MM.1S (cell line): ENCODE measurements around the gene TMEM267.
"Not testable (repeated sequence)": the region's sequence is repeated elsewhere in the genome, so short reads cannot be mapped to it uniquely, and the experiment has no call there.

Experiments used
- DNase-seq: peaks from one replicate; pipeline ENCODE4 v3.0.0-alpha.2; 2015
- H2AFZ ChIP-seq: fragments of 300-600 bp; sonication (generic); 2 replicates; pipeline ENCODE4 v1.6.0; 2016; ENCODE audit warnings: antibody characterized with exemption, low read length
- H3F3A ChIP-seq: fragments of 300-600 bp; sonication (generic); 2 replicates; pipeline ENCODE4 v1.6.1; 2016; ENCODE audit warnings: mild to moderate bottlenecking, antibody characterized with exemption, low read length, moderate library complexity, mixed read lengths; ENCODE audit not compliant: insufficient read depth
- H3K27ac ChIP-seq: fragments of 300-600 bp; sonication (generic); 2 replicates; pipeline ENCODE4 v1.5.1; 2016; ENCODE audit warnings: mild to moderate bottlenecking, low read length
- H3K27me3 ChIP-seq: fragments of 300-600 bp; sonication (generic); replicated peaks from 2 replicates; pipeline ENCODE4 v1.6.0; 2016; ENCODE audit warnings: low read length; ENCODE audit not compliant: insufficient read depth
- H3K36me3 ChIP-seq: fragments of 300-600 bp; sonication (generic); replicated peaks from 2 replicates; pipeline ENCODE4 v1.6.1; 2016; ENCODE audit warnings: mild to moderate bottlenecking, low read length, mixed read lengths; ENCODE audit not compliant: insufficient read depth
- H3K4me1 ChIP-seq: fragments of 300-600 bp; sonication (generic); 2 replicates; pipeline ENCODE4 v1.6.1; 2016; ENCODE audit warnings: low read length, mixed read lengths
- H3K4me2 ChIP-seq: fragments of 300-600 bp; sonication (generic); 2 replicates; pipeline ENCODE4 v1.6.0; 2016; ENCODE audit warnings: low read depth, low read length
- H3K4me3 ChIP-seq: fragments of 300-600 bp; sonication (generic); 2 replicates; pipeline ENCODE4 v1.5.1; 2016; ENCODE audit warnings: low read length, mixed read lengths
- H3K79me2 ChIP-seq: fragments of 300-600 bp; sonication (generic); 2 replicates; pipeline ENCODE4 v1.6.1; 2016; ENCODE audit warnings: mixed run types, low read length, mixed read lengths
- H3K9ac ChIP-seq: fragments of 300-600 bp; sonication (generic); 2 replicates; pipeline ENCODE4 v1.6.1; 2016; ENCODE audit warnings: low read length, mixed read lengths
- H3K9me2 ChIP-seq: fragments of 300-600 bp; sonication (generic); replicated peaks from 2 replicates; pipeline ENCODE4 v1.6.1; 2016; ENCODE audit warnings: mild to moderate bottlenecking, low read length, mixed read lengths; ENCODE audit not compliant: insufficient read depth
- H3K9me3 ChIP-seq: fragments of 300-600 bp; sonication (generic); replicated peaks from 2 replicates; pipeline ENCODE4 v1.6.1; 2016; ENCODE audit warnings: mild to moderate bottlenecking, low read length, mixed read lengths; ENCODE audit not compliant: insufficient read depth
- H4K20me1 ChIP-seq: fragments of 300-600 bp; sonication (generic); 2 replicates; pipeline ENCODE4 v1.6.1; 2016; ENCODE audit warnings: mild to moderate bottlenecking, low read length, moderate library complexity, mixed read lengths; ENCODE audit not compliant: insufficient read depth
- EZH2 ChIP-seq: fragments of 300-600 bp; sonication (generic); optimal IDR thresholded peaks from 2 replicates; pipeline ENCODE3; 2017; ENCODE audit warnings: low read depth, mild to moderate bottlenecking, antibody characterized with exemption, low read length, mixed read lengths
- EZH2phosphoT487 ChIP-seq: fragments of 300-600 bp; sonication (generic); IDR thresholded peaks from 2 replicates; pipeline ENCODE4 v1.6.1; 2018; ENCODE audit warnings: antibody characterized with exemption, low read length
- TF ChIP-seq, protein P1 (sequence below): fragments of 300-600 bp; sonication (generic); IDR thresholded peaks from 2 replicates; pipeline ENCODE4 v1.5.1; 2016; ENCODE audit warnings: antibody characterized with exemption, low read length, mixed read lengths

Gene TMEM267

DNA sequence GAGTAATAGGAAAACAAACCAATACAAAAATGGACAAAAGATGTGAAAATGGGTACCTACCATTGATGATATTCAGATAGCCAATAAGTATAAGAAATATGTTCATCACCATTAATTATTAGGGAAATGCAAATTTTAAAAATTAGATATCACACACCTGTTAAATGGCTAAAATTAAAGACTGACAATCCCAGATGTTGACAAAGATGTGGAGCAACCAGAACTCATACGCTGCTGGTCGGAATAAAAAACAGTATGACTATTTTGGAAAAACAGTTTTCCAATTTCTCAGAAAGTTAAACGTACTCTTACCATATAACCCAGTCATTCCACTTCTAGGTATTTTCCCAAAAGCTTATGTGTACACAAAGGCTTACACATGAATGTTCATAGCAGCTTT is 27.1 kb downstream of the TMEM267 start:
- TF ChIP-seq EZH2phosphoT487 (no peak), EZH2 (no peak)
- TF ChIP-seq, protein P1, sequence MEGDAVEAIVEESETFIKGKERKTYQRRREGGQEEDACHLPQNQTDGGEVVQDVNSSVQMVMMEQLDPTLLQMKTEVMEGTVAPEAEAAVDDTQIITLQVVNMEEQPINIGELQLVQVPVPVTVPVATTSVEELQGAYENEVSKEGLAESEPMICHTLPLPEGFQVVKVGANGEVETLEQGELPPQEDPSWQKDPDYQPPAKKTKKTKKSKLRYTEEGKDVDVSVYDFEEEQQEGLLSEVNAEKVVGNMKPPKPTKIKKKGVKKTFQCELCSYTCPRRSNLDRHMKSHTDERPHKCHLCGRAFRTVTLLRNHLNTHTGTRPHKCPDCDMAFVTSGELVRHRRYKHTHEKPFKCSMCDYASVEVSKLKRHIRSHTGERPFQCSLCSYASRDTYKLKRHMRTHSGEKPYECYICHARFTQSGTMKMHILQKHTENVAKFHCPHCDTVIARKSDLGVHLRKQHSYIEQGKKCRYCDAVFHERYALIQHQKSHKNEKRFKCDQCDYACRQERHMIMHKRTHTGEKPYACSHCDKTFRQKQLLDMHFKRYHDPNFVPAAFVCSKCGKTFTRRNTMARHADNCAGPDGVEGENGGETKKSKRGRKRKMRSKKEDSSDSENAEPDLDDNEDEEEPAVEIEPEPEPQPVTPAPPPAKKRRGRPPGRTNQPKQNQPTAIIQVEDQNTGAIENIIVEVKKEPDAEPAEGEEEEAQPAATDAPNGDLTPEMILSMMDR, result no peak

DNA sequence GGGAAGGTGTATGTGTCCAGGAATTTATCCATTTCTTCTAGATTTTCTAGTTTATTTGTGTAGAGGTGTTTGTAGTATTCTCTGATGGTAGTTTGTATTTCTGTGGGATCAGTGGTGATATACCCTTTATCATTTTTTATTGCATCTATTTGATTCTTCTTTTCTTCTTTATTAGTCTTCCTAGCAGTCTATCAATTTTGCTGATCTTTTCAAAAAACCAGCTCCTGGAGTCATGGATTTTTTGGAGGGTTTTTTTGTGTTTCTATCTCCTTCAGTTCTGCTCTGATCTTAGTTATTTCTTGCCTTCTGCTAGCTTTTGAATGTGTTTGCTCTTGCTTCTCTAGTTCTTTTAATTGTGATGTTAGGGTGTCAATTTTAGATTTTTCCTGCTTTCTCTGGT is 42.1 kb downstream of the TMEM267 start:
- not testable (repeated sequence) for H3K27me3 ChIP-seq, H3F3A ChIP-seq, DNase-seq, H2AFZ ChIP-seq, H3K4me1 ChIP-seq, H3K4me2 ChIP-seq, H3K79me2 ChIP-seq, H3K36me3 ChIP-seq, H3K9me2 ChIP-seq, H3K9ac ChIP-seq, H3K27ac ChIP-seq, H4K20me1 ChIP-seq, H3K4me3 ChIP-seq, H3K9me3 ChIP-seq

More for the DNA sequence above, 27.1 kb downstream of the TMEM267 start:
- Histone ChIP-seq H3K9me2 (no peaks in the 10 kb centered on the region), H3K4me3 (no peak overlapping the region), H3K27me3 (no peaks in the 10 kb centered on the region), H3K4me2 (no peak overlapping the region), H2AFZ (no peak overlapping the region), H3K4me1 (no peaks in the 10 kb centered on the region), H3K9me3 (no peaks in the 10 kb centered on the region), H3F3A (no peaks in the 10 kb centered on the region), H3K79me2 (no peaks in the 10 kb centered on the region), H4K20me1 (no peaks in the 10 kb centered on the region), H3K9ac (no peak overlapping the region), H3K27ac (no peak overlapping the region), H3K36me3 (no peaks in the 10 kb centered on the region)
- DNase-seq, result no peak

DNA sequence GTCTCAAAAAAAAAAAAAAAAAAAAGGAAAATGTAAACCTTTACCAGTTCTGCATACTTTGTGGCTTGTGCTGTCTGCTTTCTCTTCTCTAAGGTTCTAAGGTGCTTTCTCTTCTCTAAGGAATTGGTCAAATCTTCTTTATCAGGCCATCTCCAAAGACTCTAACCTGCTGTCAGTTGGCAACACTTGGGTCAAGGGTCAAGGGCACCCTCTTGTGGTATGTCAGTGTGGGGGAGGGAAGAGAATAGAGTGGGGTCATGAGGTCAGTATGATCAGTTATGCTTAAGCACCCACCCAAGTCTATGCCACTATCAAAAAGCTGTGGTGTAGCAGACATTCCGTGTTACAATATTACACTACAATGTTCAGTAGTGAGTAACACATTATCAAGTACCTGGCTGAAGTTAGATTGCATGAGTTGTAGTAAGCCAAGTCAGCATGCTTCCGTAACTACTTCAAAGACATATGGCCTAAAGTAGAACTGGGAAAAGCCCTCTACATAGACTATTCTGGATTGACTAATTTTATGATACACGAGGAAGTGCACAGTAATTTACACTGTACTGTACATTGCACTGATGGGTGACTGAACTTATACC is 46.5 kb downstream of the TMEM267 start:
- Histone ChIP-seq H2AFZ (no peak overlapping the region), H3K9me3 (no peaks in the 10 kb centered on the region), H3K4me2 (no peak overlapping the region), H3K4me1 (no peaks in the 10 kb centered on the region), H3K9ac (no peak overlapping the region), H3F3A (no peaks in the 10 kb centered on the region), H3K9me2 (no peaks in the 10 kb centered on the region), H3K27me3 (no peaks in the 10 kb centered on the region), H4K20me1 (no peaks in the 10 kb centered on the region), H3K79me2 (no peaks in the 10 kb centered on the region), H3K4me3 (no peak overlapping the region), H3K27ac (no peak overlapping the region), H3K36me3 (no peaks in the 10 kb centered on the region)
- DNase-seq, result no peak
- TF ChIP-seq EZH2, result no peak
- no peak for TF ChIP-seq EZH2phosphoT487
- TF ChIP-seq, protein P1, result no peak

DNA sequence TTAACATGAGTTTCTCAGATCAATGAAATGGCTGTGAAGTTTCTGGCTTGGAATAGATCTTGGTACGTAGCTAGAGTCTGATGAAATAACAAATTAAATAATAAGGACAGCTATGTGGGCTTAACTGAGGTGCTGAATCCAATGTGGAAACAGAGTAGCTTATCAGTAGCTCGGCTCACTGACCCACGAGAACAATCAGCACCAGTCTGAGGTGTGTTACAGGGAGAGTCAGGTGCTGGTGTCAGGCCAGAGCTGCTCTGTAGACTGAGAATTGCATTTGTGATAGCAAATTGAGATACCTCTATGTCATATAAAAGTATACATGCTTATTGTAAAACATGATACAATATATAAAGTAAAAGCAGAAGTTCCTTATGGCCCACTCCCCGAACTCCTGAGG is 50.3 kb downstream of the TMEM267 start:
- Histone ChIP-seq H3K4me3 (no peak overlapping the region), H3K27ac (no peak overlapping the region), H3F3A (no peaks in the 10 kb centered on the region), H2AFZ (no peak overlapping the region), H4K20me1 (no peaks in the 10 kb centered on the region), H3K27me3 (no peaks in the 10 kb centered on the region), H3K9me2 (no peaks in the 10 kb centered on the region), H3K4me1 (no peaks in the 10 kb centered on the region), H3K9me3 (no peaks in the 10 kb centered on the region), H3K79me2 (no peaks in the 10 kb centered on the region), H3K36me3 (no peaks in the 10 kb centered on the region), H3K4me2 (no peak overlapping the region), H3K9ac (no peak overlapping the region)
- TF ChIP-seq EZH2phosphoT487, result no peak
- no peak for TF ChIP-seq EZH2
- TF ChIP-seq, protein P1, result no peak
- DNase-seq, result no peak
